ENCODE data around the gene INCA1. TPM values are rescaled to one million over a fixed set of nuclear protein-coding genes. Genes with fewer than 3 reads are reported as not detected.

INCA1 gene
- polyA plus RNA-seq, 1 of the 3 experiments (the other 2 are of a cell fraction), result 1.2 TPM

DNA sequence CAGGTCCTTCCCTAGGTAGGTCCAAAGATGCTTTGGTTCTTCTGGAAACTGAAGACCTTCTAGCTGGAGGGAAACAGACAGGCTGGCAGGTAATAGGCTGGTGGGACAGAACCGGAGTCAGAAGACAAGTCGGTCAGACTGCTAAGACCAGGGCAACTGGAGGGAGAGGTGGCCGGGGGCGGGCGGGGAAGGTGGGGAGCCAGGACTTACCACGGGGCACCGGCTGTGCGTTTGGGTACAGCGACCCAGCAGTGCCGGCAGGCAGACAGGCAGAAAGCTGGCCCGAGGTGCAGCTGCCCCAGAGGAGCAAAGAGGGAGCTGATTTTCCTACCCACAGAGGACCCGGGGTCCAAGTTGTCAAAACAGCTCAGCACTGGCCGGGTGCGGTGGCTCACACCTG, 37.3 kb upstream of the INCA1 start:
- peaks cover 0 to 2% of the 10 kb centered on the region in 2 experiments; a peak in 1 of 4 replicates for H3K4me1 ChIP-seq (ENCODE audit: control insufficient read depth in 1 of 2, insufficient read depth in 2 of 2, low read depth in 1 of 2, low read length in 1 of 2)
- ChIA-PET CTCF (interaction anchor here (0.9 to 5.6 kb wide), 8 partner anchors 28 to 131 kb away, joined by 3 to 39 read pairs (median 3); partner anchors contain the start of gene CHRNE), POLR2A (interaction anchor here (0.6 kb wide), 1 partner anchor 54 kb away, joined by 3 read pairs; no protein-coding TSS in a partner anchor)

DNA sequence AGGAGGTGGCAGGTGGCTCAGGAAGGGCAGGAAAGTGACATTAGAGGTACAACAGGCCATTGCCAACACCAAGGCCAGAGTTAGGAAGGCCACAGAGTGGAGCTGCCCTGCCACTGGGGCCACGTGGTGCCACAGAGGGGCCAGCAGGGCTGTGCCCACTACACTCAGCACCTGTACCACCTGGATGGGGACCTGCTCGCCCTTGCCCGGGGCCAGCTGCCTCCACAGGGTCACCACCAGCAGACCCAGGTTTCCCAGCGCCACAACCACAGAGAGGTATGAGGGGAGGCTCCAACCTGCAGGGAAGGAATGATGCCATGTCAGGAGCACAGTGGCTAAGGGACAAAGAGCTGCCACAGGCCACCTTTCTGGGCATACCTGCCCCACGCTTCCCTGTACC, 36.7 kb upstream of the INCA1 start:
- no peaks in the 10 kb centered on the region for H4K20me1 ChIP-seq (ENCODE audit: insufficient read depth)
- no peak overlapping the region for H2AFZ ChIP-seq (ENCODE audit: low read depth)
- no peak overlapping the region for H3K4me2 ChIP-seq
- WGBS (ENCODE audit: low lambda C conversion rate), result 92% methylated on average over 2 of the region's 5 CpGs
- POLR2A ChIA-PET, result no interaction called here
- H3K36me3 ChIP-seq (replicated peaks in 1 of 2; ENCODE audit: control insufficient read depth in 1 of 2, insufficient read depth in 2 of 2, low read length in 1 of 2), result no peaks in the 10 kb centered on the region
- H3K4me1 ChIP-seq (ENCODE audit: control insufficient read depth in 1 of 2, insufficient read depth in 2 of 2, low read depth in 1 of 2, low read length in 1 of 2), result peaks cover 0 to 2% of the 10 kb centered on the region in 2 experiments; a peak in 1 of 4 replicates
- DNase-seq, result no peak
- H3K9me3 ChIP-seq, result no peaks in the 10 kb centered on the region
- CTCF ChIA-PET, result interaction anchor here (0.6 to 5.6 kb wide), 5 partner anchors 12 to 131 kb away, joined by 3 to 39 read pairs (median 3); partner anchors contain the start of gene CHRNE
- no peaks in the 10 kb centered on the region for H3K9me2 ChIP-seq
- H3K4me3 ChIP-seq (ENCODE audit: low read depth in 2 of 2, low read length in 1 of 2), result no peak overlapping the region
- no peaks in the 10 kb centered on the region for H3K27me3 ChIP-seq (ENCODE audit: insufficient read depth)
- H3K9ac ChIP-seq, result no peak overlapping the region
- no peaks in the 10 kb centered on the region for H3K79me2 ChIP-seq (ENCODE audit: insufficient read depth)
- no peak overlapping the region for H3K27ac ChIP-seq (ENCODE audit: low read depth in 2 of 2, low read length in 1 of 2)
- H3F3A ChIP-seq (replicated peaks; ENCODE audit: insufficient read depth), result no peaks in the 10 kb centered on the region
- no peak for TF ChIP-seq GATA2 (CRISPR knock-in tag; IDR thresholded peaks at IDR 0.05)
- no peak for TF ChIP-seq TCF12 (IDR thresholded peaks at IDR 0.05)
- no peak for TF ChIP-seq SIN3A (IDR thresholded peaks at IDR 0.05; ENCODE audit: borderline replicate concordance, low read depth, low read length)
- no peak for TF ChIP-seq RFX5 (IDR thresholded peaks at IDR 0.05; ENCODE audit: low read length)
- TF ChIP-seq, protein P1, sequence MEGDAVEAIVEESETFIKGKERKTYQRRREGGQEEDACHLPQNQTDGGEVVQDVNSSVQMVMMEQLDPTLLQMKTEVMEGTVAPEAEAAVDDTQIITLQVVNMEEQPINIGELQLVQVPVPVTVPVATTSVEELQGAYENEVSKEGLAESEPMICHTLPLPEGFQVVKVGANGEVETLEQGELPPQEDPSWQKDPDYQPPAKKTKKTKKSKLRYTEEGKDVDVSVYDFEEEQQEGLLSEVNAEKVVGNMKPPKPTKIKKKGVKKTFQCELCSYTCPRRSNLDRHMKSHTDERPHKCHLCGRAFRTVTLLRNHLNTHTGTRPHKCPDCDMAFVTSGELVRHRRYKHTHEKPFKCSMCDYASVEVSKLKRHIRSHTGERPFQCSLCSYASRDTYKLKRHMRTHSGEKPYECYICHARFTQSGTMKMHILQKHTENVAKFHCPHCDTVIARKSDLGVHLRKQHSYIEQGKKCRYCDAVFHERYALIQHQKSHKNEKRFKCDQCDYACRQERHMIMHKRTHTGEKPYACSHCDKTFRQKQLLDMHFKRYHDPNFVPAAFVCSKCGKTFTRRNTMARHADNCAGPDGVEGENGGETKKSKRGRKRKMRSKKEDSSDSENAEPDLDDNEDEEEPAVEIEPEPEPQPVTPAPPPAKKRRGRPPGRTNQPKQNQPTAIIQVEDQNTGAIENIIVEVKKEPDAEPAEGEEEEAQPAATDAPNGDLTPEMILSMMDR (IDR thresholded peaks at IDR 0.05), result no peak
- no peak for TF ChIP-seq SMC3 (IDR thresholded peaks at IDR 0.05; ENCODE audit: low read depth, low read length)
- TF ChIP-seq, protein P2, sequence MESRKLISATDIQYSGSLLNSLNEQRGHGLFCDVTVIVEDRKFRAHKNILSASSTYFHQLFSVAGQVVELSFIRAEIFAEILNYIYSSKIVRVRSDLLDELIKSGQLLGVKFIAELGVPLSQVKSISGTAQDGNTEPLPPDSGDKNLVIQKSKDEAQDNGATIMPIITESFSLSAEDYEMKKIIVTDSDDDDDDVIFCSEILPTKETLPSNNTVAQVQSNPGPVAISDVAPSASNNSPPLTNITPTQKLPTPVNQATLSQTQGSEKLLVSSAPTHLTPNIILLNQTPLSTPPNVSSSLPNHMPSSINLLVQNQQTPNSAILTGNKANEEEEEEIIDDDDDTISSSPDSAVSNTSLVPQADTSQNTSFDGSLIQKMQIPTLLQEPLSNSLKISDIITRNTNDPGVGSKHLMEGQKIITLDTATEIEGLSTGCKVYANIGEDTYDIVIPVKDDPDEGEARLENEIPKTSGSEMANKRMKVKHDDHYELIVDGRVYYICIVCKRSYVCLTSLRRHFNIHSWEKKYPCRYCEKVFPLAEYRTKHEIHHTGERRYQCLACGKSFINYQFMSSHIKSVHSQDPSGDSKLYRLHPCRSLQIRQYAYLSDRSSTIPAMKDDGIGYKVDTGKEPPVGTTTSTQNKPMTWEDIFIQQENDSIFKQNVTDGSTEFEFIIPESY (IDR thresholded peaks at IDR 0.05; ENCODE audit: borderline replicate concordance, low read depth), result no peak
- no peak for TF ChIP-seq CHD2 (IDR thresholded peaks at IDR 0.05; ENCODE audit: low read length, partially characterized antibody)
- no peak for TF ChIP-seq FOXJ3 (CRISPR knock-in tag; IDR thresholded peaks at IDR 0.05)
- TF ChIP-seq TAF1 (IDR thresholded peaks at IDR 0.05; ENCODE audit: borderline replicate concordance, low read depth, low read length), result no peak

More for the DNA sequence above, 37.3 kb upstream of the INCA1 start:
- no peaks in the 10 kb centered on the region for H3F3A ChIP-seq (replicated peaks; ENCODE audit: insufficient read depth)
- H3K9ac ChIP-seq, result no peak overlapping the region
- H3K9me3 ChIP-seq, result no peaks in the 10 kb centered on the region
- no peaks in the 10 kb centered on the region for H3K79me2 ChIP-seq (ENCODE audit: insufficient read depth)
- H4K20me1 ChIP-seq (ENCODE audit: insufficient read depth), result no peaks in the 10 kb centered on the region
- H3K27ac ChIP-seq (ENCODE audit: low read depth in 2 of 2, low read length in 1 of 2), result no peak overlapping the region
- TF ChIP-seq, protein P3, sequence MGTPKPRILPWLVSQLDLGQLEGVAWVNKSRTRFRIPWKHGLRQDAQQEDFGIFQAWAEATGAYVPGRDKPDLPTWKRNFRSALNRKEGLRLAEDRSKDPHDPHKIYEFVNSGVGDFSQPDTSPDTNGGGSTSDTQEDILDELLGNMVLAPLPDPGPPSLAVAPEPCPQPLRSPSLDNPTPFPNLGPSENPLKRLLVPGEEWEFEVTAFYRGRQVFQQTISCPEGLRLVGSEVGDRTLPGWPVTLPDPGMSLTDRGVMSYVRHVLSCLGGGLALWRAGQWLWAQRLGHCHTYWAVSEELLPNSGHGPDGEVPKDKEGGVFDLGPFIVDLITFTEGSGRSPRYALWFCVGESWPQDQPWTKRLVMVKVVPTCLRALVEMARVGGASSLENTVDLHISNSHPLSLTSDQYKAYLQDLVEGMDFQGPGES (IDR thresholded peaks at IDR 0.05; ENCODE audit: low read depth, low read length), result no peak
- TF ChIP-seq TCF12 (IDR thresholded peaks at IDR 0.05) (no peak), SIN3A (IDR thresholded peaks at IDR 0.05; ENCODE audit: borderline replicate concordance, low read depth, low read length) (no peak)
- TF ChIP-seq, protein P4, sequence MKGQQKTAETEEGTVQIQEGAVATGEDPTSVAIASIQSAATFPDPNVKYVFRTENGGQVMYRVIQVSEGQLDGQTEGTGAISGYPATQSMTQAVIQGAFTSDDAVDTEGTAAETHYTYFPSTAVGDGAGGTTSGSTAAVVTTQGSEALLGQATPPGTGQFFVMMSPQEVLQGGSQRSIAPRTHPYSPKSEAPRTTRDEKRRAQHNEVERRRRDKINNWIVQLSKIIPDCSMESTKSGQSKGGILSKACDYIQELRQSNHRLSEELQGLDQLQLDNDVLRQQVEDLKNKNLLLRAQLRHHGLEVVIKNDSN (IDR thresholded peaks at IDR 0.05; ENCODE audit: borderline replicate concordance, low read depth), result no peak
- TF ChIP-seq, protein P1 (IDR thresholded peaks at IDR 0.05), result no peak
- H3K4me3 ChIP-seq (ENCODE audit: low read depth in 2 of 2, low read length in 1 of 2), result no peak overlapping the region
- H2AFZ ChIP-seq (ENCODE audit: low read depth), result no peak overlapping the region
- H3K36me3 ChIP-seq (replicated peaks in 1 of 2; ENCODE audit: control insufficient read depth in 1 of 2, insufficient read depth in 2 of 2, low read length in 1 of 2), result no peaks in the 10 kb centered on the region
- no peak overlapping the region for H3K4me2 ChIP-seq
- H3K9me2 ChIP-seq, result no peaks in the 10 kb centered on the region
- no peak for DNase-seq
- 93% methylated on average over 10 of the region's 14 CpGs for WGBS (ENCODE audit: low lambda C conversion rate)
- no peaks in the 10 kb centered on the region for H3K27me3 ChIP-seq (ENCODE audit: insufficient read depth)
